ENCODE measurements around the gene ZBTB11.

ZBTB11 gene

GRCh38 chr3:101667844-101668243 is 9.1 kb downstream of the ZBTB11 start:
- no peak overlapping the region for H3K27ac ChIP-seq
- ChIA-PET POLR2A (ENCODE audit: low non-redundant PET) (interaction anchor here (0.6 kb wide), 1 partner anchor 57 kb away, joined by 3 read pairs; no protein-coding TSS in a partner anchor), CTCF (no interaction called here)
- no peak for DNase-seq (ENCODE audit: low spot score)
- TF ChIP-seq CTCF (conservative IDR thresholded peaks at IDR 0.05; ENCODE audit: low read depth) = no peak

- DNase-seq (ENCODE audit: low spot score) = no peak
- TF ChIP-seq CTCF (conservative IDR thresholded peaks at IDR 0.05; ENCODE audit: low read depth) = no peak
- ChIA-PET POLR2A (ENCODE audit: low non-redundant PET) (interaction anchor here (0.6 kb wide), 1 partner anchor 58 kb away, joined by 3 read pairs; no protein-coding TSS in a partner anchor), CTCF (no interaction called here)
- no peak overlapping the region for H3K27ac ChIP-seq
Observed at GRCh38 chr3:101667331-101667730, 9.6 kb downstream of the ZBTB11 start.

GRCh38 chr3:101665851-101666250 is 11.1 kb downstream of the ZBTB11 start:
- POLR2A ChIA-PET (ENCODE audit: low non-redundant PET) = no interaction called here
- no peak for TF ChIP-seq CTCF (conservative IDR thresholded peaks at IDR 0.05; ENCODE audit: low read depth)
- CTCF ChIA-PET = interaction anchor here (0.6 kb wide), 1 partner anchor 23 kb away, joined by 4 read pairs; no protein-coding TSS in a partner anchor
- DNase-seq (ENCODE audit: low spot score) = no peak
- H3K27ac ChIP-seq = no peak overlapping the region

DNA sequence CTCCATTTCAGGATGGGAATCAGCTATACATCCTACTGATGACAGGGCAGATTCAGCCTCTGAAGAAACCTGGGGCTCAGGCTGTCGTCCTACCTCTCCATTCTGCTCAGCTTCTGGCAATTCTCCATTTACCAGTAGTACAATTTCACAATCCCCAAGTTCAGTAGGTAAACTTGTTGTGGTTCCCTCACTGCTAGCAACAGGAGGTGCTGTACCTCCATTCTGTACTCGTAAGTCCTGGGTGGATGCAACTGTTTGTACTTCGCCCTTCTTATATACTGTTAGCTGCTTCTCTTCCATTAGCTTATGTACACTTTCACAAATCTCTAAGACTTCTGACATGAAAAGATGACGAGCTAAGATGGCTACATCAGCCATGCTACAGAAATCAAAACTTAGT is 11.6 kb downstream of the ZBTB11 start:
- CTCF ChIA-PET = interaction anchor here (0.6 kb wide), 1 partner anchor 22 kb away, joined by 4 read pairs; no protein-coding TSS in a partner anchor
- no peak overlapping the region for H3K27ac ChIP-seq
- DNase-seq (ENCODE audit: low spot score) = no peak
- no peak for TF ChIP-seq CTCF (conservative IDR thresholded peaks at IDR 0.05; ENCODE audit: low read depth)
- POLR2A ChIA-PET (ENCODE audit: low non-redundant PET) = no interaction called here

DNA sequence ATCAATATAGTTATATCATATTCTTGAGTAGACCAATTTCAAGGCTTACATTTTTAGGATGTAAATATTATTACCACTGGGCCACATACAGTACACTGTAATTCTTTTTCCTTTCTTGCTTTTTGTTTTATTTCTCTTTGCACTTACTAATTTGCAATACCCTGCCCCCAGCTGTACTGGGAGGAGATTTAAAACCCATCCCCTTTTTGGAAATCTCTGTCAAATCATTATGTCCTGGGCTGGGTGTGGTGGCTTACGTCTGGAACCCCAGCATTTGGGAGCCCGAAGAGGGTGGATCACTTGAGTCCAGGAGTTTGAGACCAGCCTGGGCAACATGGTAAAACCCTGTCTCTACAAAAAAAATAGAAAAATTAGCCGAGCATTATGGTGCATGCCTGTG is 16.2 kb downstream of the ZBTB11 start:
- TF ChIP-seq CTCF (conservative IDR thresholded peaks at IDR 0.05; ENCODE audit: low read depth) = no peak
- no peak for DNase-seq (ENCODE audit: low spot score)
- ChIA-PET CTCF (no interaction called here), POLR2A (ENCODE audit: low non-redundant PET) (no interaction called here)
- H3K27ac ChIP-seq = no peak overlapping the region

DNA sequence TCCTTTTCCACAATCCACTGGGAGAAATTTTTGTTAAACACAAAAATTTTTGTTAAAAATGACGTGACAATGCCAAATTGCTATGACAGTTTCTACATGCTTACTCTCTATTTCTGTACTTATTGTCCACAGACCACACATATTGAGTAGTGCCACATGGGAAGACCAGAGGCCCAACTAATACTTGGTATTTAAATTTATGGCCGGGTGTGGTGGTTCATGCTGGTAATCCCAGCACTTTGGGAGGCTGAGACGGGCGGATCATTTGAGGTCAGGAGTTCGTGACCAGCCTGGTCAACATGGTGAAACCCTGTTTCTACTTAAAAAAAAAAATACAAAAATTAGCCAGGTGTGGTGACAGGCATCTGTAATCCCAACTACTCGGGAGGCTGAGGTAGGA is 20.3 kb downstream of the ZBTB11 start:
- POLR2A ChIA-PET (ENCODE audit: low non-redundant PET) = no interaction called here
- no peak for DNase-seq (ENCODE audit: low spot score)
- no peak for TF ChIP-seq CTCF (conservative IDR thresholded peaks at IDR 0.05; ENCODE audit: low read depth)
- H3K27ac ChIP-seq = no peak overlapping the region
- CTCF ChIA-PET = no interaction called here

GRCh38 chr3:101646726-101647125 is 30.2 kb downstream of the ZBTB11 start:
- H3K27ac ChIP-seq = peak overlapping the region; percentile 52
- no peak for DNase-seq (ENCODE audit: low spot score)
- TF ChIP-seq CTCF (conservative IDR thresholded peaks at IDR 0.05; ENCODE audit: low read depth) = no peak
- CTCF ChIA-PET = no interaction called here
- POLR2A ChIA-PET (ENCODE audit: low non-redundant PET) = no interaction called here
